GM23338 (cell line): ENCODE data around the gene DNAAF9.

Experiments used
- CTCF ChIP-seq, 2 experiments: fragments of 200-600 bp in 1 of 2; sonication (generic) in 1 of 2; conservative IDR thresholded peaks; 2 replicates each; pipeline versions ENCODE4 v1.5.1 to v1.6.1; 2016 to 2017; ENCODE audit warnings: antibody characterized with exemption in 2 of 2, low read depth in 2 of 2, mild to moderate bottlenecking in 2 of 2, moderate library complexity in 1 of 2
- EZH2phosphoT487 ChIP-seq: fragments of 200-600 bp; sonication (generic); IDR thresholded peaks from one replicate; pipeline ENCODE4 v1.8.1; 2018; ENCODE audit warnings: antibody characterized with exemption; ENCODE audit not compliant: unreplicated experiment

- no peak for TF ChIP-seq EZH2phosphoT487
- TF ChIP-seq CTCF (conservative IDR thresholded peaks at IDR 0.05; ENCODE audit: low read depth in 2 of 2): no peak
Measured at GRCh38 chr20:3434232-3434631, 26.8 kb upstream of the DNAAF9 start.
